H1 (cell line): Measurements from ENCODE around the gene COX19. TPM values are rescaled to one million over a fixed set of nuclear protein-coding genes. Genes with fewer than 3 reads are reported as not detected.

Experiments
- ASH2L ChIP-seq: fragments of 200-600, 300-600 bp; sonication (generic); IDR thresholded peaks from one replicate; pipeline ENCODE4 v1.7.1; 2017; ENCODE audit warnings: low read length
- polyA plus RNA-seq, 7 experiments: library from polyadenylated mRNA; depleted of rRNA in 3 of 7; stranded (reverse) in 5 of 7; unstranded in 2 of 7; fragments of >200 nt in 5 of 7; fragments of 200-250 nt in 2 of 7; gene quantifications; 1 replicate in 5 of 7; 2 replicates in 1 of 7; 4 replicates in 1 of 7; pipeline versions ENCODE4 v1.2.1 to v1.2.3, GENCODE V29; 2011 to 2013; ENCODE audit warnings: missing spikeins in 2 of 7, mixed read lengths in 2 of 7
- total RNA-seq: library from RNA; stranded (reverse); fragmentation: NEBNext Ultra II Directional; extraction: Animal tissue kit (Norgen Biotek cat#: 25700); gene quantifications from 2 replicates; pipeline ENCODE4 v1.2.1, GENCODE V29; 2021

Gene COX19
- total and polyA plus RNA-seq, 2 of the 8 experiments (the other 6 are each of a cell fraction or from before 2014, with no cell fraction given): 3.9 to 7.9 TPM

- no peak for TF ChIP-seq ASH2L
These were observed 49.0 kb downstream of the COX19 start (continued) for GRCh38 chr7:926061-927030.
